ENCODE data around the gene MT1HL1.

GRCh38 chr1:237029850-237030535, 25.8 kb upstream of the MT1HL1 start:
- TF ChIP-seq CTCF (IDR thresholded peaks at IDR 0.05) (no peak), POLR2A (IDR thresholded peaks at IDR 0.05) (no peak)

Data from testis (tissue), 2 donors.